Upper lobe of left lung (tissue), 4 donors: Measurements from ENCODE around the gene DBET.
"Not testable (repeated sequence)": the region's sequence is repeated elsewhere in the genome, so short reads cannot be mapped to it uniquely, and the experiment has no call there.

Source experiments
- EP300 ChIP-seq, 4 donors: sonication (generic); formaldehyde crosslinking; IDR thresholded peaks; one replicate each; pipeline ENCODE4 v1.5.1; 2017; ENCODE audit warnings: antibody characterized with exemption in 4 of 4, control low read depth in 2 of 4
- POLR2A ChIP-seq, 4 donors: fragments of 450-650 bp; IDR thresholded peaks; one replicate each; pipeline ENCODE4 v1.5.1; 2016 to 2017; ENCODE audit warnings: antibody characterized with exemption in 4 of 4, mild to moderate bottlenecking in 2 of 4
- POLR2AphosphoS5 ChIP-seq, 2 donors: sonication (generic); formaldehyde crosslinking; IDR thresholded peaks; one replicate each; pipeline ENCODE4 v1.5.1; 2017; ENCODE audit warnings: antibody characterized with exemption in 2 of 2
- TF ChIP-seq, protein P1 (sequence below), 6 experiments: fragments of 450-650 bp in 4 of 6; fragments of 200-600 bp in 2 of 6; sonication (generic) in 2 of 6; IDR thresholded peaks; one replicate each; pipeline ENCODE4 v1.5.1; 2016 to 2019; ENCODE audit warnings: antibody characterized with exemption in 6 of 6

DNA sequence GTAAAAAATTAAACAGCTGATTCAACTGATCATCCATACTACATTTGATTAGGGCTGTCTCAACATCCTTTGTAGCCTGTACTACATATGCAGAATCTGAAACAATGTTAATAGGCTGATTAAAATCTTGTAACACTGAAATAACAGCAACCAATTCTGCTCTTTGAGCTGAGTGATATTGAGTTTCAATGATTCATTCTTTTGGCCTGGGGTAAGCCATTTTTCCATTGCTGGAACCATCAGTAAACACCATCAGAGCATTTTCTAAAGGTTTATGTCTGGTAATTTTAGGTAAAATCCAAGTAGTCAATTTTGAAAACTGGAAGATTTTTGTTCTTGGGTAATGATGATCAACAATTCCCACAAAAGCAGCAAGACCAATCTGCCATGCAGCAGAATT lies 45.7 kb downstream of the DBET start:
- TF ChIP-seq POLR2AphosphoS5, POLR2A, EP300 (IDR thresholded peaks at IDR 0.05): not testable (repeated sequence)
- TF ChIP-seq, protein P1, sequence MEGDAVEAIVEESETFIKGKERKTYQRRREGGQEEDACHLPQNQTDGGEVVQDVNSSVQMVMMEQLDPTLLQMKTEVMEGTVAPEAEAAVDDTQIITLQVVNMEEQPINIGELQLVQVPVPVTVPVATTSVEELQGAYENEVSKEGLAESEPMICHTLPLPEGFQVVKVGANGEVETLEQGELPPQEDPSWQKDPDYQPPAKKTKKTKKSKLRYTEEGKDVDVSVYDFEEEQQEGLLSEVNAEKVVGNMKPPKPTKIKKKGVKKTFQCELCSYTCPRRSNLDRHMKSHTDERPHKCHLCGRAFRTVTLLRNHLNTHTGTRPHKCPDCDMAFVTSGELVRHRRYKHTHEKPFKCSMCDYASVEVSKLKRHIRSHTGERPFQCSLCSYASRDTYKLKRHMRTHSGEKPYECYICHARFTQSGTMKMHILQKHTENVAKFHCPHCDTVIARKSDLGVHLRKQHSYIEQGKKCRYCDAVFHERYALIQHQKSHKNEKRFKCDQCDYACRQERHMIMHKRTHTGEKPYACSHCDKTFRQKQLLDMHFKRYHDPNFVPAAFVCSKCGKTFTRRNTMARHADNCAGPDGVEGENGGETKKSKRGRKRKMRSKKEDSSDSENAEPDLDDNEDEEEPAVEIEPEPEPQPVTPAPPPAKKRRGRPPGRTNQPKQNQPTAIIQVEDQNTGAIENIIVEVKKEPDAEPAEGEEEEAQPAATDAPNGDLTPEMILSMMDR (IDR thresholded peaks at IDR 0.05) = not testable (repeated sequence)
